Transverse colon (tissue), 4 donors: Measurements from ENCODE around the gene ART1.

ENCODE experiments used
- EP300 ChIP-seq: sonication (generic); formaldehyde crosslinking; IDR thresholded peaks from one replicate; pipeline ENCODE4 v1.6.1; 2017; ENCODE audit warnings: antibody characterized with exemption, low read depth
- POLR2A ChIP-seq: fragments of 450-650 bp; IDR thresholded peaks from one replicate; pipeline ENCODE4 v1.6.1; 2016; ENCODE audit warnings: antibody characterized with exemption, mild to moderate bottlenecking, moderate library complexity
- POLR2AphosphoS5 ChIP-seq, 3 donors: sonication (generic); formaldehyde crosslinking; IDR thresholded peaks; one replicate each; pipeline ENCODE4 v1.6.1; 2016; ENCODE audit warnings: antibody characterized with exemption in 3 of 3
- TF ChIP-seq, protein P1 (sequence below), 5 experiments: fragments of 200-600 bp in 3 of 5; fragments of 450-650 bp in 2 of 5; sonication (generic) in 3 of 5; IDR thresholded peaks; 1 replicate in 2 of 5; 2 replicates in 3 of 5; pipeline ENCODE4 v1.5.1; 2016 to 2017; ENCODE audit warnings: antibody characterized with exemption in 5 of 5, inconsistent platforms in 3 of 5, mild to moderate bottlenecking in 2 of 5, moderate library complexity in 1 of 5

DNA sequence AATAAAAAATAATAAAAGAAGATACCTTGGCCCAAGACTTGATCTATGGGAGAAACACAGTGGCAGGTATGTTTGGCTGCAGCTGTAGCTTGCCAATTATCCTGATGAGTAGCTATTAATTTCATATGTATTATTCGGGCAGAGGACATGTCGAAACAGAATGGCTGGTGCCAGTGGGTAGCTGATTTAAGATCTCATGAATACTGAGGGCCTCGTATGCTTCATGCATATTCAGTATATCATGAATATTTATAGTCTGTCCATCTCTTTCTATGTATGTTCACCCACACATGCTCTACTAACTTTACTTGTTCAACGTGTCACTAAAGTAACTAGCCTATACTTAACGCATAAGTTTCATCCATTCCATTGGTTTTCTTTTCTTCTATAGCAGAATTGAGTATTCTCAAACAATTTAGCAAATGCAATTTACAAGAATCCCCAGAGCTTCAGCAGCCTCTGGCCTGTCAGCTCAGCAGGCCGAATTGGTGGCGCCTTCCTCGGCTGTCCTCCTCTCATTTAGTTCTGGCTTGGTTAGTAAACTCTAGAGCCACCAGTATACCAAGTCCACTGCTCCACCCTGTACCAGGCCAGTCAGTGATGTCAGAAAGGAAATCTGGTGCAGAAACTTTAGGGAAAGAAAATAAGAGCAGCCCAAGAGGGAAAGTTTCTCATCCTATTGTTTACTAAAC is 21.0 kb upstream of the ART1 start:
- TF ChIP-seq POLR2AphosphoS5 (IDR thresholded peaks at IDR 0.05) (no peak), EP300 (no peak), POLR2A (no peak)
- TF ChIP-seq, protein P1, sequence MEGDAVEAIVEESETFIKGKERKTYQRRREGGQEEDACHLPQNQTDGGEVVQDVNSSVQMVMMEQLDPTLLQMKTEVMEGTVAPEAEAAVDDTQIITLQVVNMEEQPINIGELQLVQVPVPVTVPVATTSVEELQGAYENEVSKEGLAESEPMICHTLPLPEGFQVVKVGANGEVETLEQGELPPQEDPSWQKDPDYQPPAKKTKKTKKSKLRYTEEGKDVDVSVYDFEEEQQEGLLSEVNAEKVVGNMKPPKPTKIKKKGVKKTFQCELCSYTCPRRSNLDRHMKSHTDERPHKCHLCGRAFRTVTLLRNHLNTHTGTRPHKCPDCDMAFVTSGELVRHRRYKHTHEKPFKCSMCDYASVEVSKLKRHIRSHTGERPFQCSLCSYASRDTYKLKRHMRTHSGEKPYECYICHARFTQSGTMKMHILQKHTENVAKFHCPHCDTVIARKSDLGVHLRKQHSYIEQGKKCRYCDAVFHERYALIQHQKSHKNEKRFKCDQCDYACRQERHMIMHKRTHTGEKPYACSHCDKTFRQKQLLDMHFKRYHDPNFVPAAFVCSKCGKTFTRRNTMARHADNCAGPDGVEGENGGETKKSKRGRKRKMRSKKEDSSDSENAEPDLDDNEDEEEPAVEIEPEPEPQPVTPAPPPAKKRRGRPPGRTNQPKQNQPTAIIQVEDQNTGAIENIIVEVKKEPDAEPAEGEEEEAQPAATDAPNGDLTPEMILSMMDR (IDR thresholded peaks at IDR 0.05) = no peak
